ENCODE measurements around the gene COL4A2.

The COL4A2 gene

DNA sequence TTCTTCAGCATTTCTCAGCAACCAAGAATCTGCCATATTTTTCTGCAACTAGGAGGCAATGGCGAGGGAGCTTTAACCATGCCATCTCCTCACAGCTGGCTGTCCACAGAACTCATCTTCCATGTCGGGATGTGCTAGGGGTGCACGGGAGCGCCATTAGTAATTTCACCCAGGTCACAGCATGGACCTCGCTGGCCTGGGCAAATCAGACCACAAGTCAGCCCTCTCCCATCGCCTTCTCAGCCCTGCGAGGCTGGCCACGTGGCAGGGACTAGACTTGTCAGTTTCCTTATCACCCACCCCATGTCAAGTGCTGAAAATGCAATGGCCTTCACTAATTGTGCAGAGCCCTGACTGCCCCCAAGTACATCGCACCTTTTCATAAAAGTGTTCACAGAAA lies 15.8 kb upstream of the COL4A2 start:
- no peak for DNase-seq (ENCODE audit: extremely low spot score)
- ChIA-PET CTCF (no interaction called here), POLR2A (no interaction called here)
- TF ChIP-seq SUZ12 (IDR thresholded peaks at IDR 0.05) = no peak
- TF ChIP-seq NFRKB (IDR thresholded peaks at IDR 0.05) = no peak
- no peak for TF ChIP-seq CTBP1 (IDR thresholded peaks at IDR 0.05; ENCODE audit: borderline replicate concordance)
- no peak for TF ChIP-seq SP1 (IDR thresholded peaks at IDR 0.05)
- TF ChIP-seq HDGF (IDR thresholded peaks at IDR 0.05; ENCODE audit: borderline replicate concordance) = no peak
- no peak for TF ChIP-seq ELF4 (IDR thresholded peaks at IDR 0.05)
- no peak for TF ChIP-seq ZNF384 (IDR thresholded peaks at IDR 0.05)
- no peak for TF ChIP-seq L3MBTL2 (conservative IDR thresholded peaks at IDR 0.05)
- no peak for TF ChIP-seq TARDBP (IDR thresholded peaks at IDR 0.05)
- no peak for TF ChIP-seq LEF1 (IDR thresholded peaks at IDR 0.05; ENCODE audit: borderline replicate concordance)

DNA sequence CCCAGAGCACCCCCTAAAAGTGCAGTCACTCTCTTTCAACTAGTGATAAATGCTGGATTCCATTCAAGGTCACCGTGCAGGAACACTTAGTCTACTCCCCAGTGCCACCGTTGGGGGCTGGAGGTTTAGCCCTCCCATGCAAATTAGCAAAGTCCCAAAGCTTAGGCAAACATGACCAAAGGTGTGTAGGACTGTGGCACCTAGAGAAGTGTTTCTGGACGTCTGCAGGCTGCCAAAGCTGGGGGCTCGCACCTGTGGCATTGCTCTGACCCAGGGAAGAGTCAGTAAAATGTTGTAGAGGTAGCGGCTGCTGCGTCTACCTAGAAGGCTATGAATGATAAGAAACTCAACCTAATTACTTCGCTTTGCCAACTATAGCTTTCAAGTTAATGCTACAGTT lies 14.0 kb upstream of the COL4A2 start:
- no peak for DNase-seq (ENCODE audit: extremely low spot score)
- TF ChIP-seq ELF4 (IDR thresholded peaks at IDR 0.05) (no peak), FOXK2 (IDR thresholded peaks at IDR 0.05) (no peak), ZNF384 (IDR thresholded peaks at IDR 0.05) (no peak), L3MBTL2 (conservative IDR thresholded peaks at IDR 0.05) (no peak), BHLHE40 (IDR thresholded peaks at IDR 0.05; ENCODE audit: borderline replicate concordance) (no peak), CTBP1 (IDR thresholded peaks at IDR 0.05; ENCODE audit: borderline replicate concordance) (no peak), NFRKB (IDR thresholded peaks at IDR 0.05) (no peak), TARDBP (IDR thresholded peaks at IDR 0.05) (no peak), SUZ12 (IDR thresholded peaks at IDR 0.05) (no peak), SP1 (IDR thresholded peaks at IDR 0.05) (no peak), FOXA1 (IDR thresholded peaks at IDR 0.05) (no peak), FOXM1 (IDR thresholded peaks at IDR 0.05; ENCODE audit: borderline replicate concordance) (no peak)
- TF ChIP-seq, protein P1, sequence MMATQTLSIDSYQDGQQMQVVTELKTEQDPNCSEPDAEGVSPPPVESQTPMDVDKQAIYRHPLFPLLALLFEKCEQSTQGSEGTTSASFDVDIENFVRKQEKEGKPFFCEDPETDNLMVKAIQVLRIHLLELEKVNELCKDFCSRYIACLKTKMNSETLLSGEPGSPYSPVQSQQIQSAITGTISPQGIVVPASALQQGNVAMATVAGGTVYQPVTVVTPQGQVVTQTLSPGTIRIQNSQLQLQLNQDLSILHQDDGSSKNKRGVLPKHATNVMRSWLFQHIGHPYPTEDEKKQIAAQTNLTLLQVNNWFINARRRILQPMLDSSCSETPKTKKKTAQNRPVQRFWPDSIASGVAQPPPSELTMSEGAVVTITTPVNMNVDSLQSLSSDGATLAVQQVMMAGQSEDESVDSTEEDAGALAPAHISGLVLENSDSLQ (IDR thresholded peaks at IDR 0.05) = no peak
- POLR2A ChIA-PET = no interaction called here
- CTCF ChIA-PET = no interaction called here

DNA sequence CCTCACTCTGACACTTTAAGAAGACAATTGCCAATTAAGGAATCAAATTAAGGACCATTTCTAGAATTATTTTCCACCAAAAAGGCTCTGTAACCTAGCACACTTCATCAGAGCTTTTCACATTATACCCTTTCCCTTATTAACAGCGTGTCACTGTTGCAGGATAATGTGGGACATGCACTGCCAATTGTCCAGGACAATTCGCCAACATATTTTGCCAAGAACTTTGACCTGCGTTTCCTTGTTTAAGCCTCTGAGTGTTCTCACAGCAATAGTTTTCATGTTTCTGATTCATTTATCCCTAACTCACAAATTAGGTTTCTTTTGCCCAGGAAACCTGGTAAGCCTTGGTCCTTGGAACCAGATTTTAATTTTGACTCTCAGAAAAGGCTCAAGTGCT lies 13.4 kb upstream of the COL4A2 start:
- CTCF ChIA-PET = no interaction called here

DNA sequence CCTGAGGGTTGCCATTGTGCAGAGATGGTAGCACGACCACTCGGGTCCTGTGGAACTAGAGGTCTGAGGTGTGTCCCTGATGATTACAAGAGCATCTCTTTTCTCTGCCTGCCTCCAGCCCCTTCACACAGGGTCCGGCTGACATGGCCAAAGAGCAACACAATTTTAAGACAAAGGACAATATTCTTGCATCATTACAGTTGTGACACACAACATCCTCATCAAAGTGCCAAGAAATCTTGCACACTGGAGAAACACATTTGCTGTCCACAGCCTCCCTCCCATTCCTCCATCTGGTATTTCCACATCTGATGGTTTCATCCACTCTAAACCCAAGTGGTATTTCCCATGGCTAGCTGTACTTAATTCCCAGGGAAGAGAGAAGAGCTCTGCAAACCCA lies 12.9 kb upstream of the COL4A2 start:
- CTCF ChIA-PET = no interaction called here
- DNase-seq (ENCODE audit: extremely low spot score) = no peak
- POLR2A ChIA-PET = no interaction called here
- no peak for TF ChIP-seq ARNT (IDR thresholded peaks at IDR 0.05)
- TF ChIP-seq HDGF (IDR thresholded peaks at IDR 0.05; ENCODE audit: borderline replicate concordance) = no peak
- no peak for TF ChIP-seq ELF4 (IDR thresholded peaks at IDR 0.05)
- no peak for TF ChIP-seq TARDBP (IDR thresholded peaks at IDR 0.05)
- no peak for TF ChIP-seq CTBP1 (IDR thresholded peaks at IDR 0.05; ENCODE audit: borderline replicate concordance)
- no peak for TF ChIP-seq SP1 (IDR thresholded peaks at IDR 0.05)
- no peak for TF ChIP-seq FOXK2 (IDR thresholded peaks at IDR 0.05)
- no peak for TF ChIP-seq LEF1 (IDR thresholded peaks at IDR 0.05; ENCODE audit: borderline replicate concordance)
- no peak for TF ChIP-seq L3MBTL2 (conservative IDR thresholded peaks at IDR 0.05)
- no peak for TF ChIP-seq SUZ12 (IDR thresholded peaks at IDR 0.05)
- no peak for TF ChIP-seq NFRKB (IDR thresholded peaks at IDR 0.05)
- TF ChIP-seq, protein P1 (IDR thresholded peaks at IDR 0.05) = no peak
- TF ChIP-seq FOXM1 (IDR thresholded peaks at IDR 0.05; ENCODE audit: borderline replicate concordance) = no peak
- TF ChIP-seq FOXA1 (IDR thresholded peaks at IDR 0.05) = no peak
- TF ChIP-seq BHLHE40 (IDR thresholded peaks at IDR 0.05; ENCODE audit: borderline replicate concordance) = no peak
- no peak for TF ChIP-seq ZNF384 (IDR thresholded peaks at IDR 0.05)

More for the DNA sequence above, 13.4 kb upstream of the COL4A2 start:
- POLR2A ChIA-PET = no interaction called here
- no peak for DNase-seq (ENCODE audit: extremely low spot score)
- TF ChIP-seq FOXM1 (IDR thresholded peaks at IDR 0.05; ENCODE audit: borderline replicate concordance) = no peak
- no peak for TF ChIP-seq LEF1 (IDR thresholded peaks at IDR 0.05; ENCODE audit: borderline replicate concordance)
- no peak for TF ChIP-seq SUZ12 (IDR thresholded peaks at IDR 0.05)
- no peak for TF ChIP-seq L3MBTL2 (conservative IDR thresholded peaks at IDR 0.05)
- no peak for TF ChIP-seq ELF4 (IDR thresholded peaks at IDR 0.05)
- TF ChIP-seq ARNT (IDR thresholded peaks at IDR 0.05) = no peak
- TF ChIP-seq ZNF384 (IDR thresholded peaks at IDR 0.05) = no peak
- no peak for TF ChIP-seq CTBP1 (IDR thresholded peaks at IDR 0.05; ENCODE audit: borderline replicate concordance)
- TF ChIP-seq HDGF (IDR thresholded peaks at IDR 0.05; ENCODE audit: borderline replicate concordance) = no peak
- TF ChIP-seq FOXA1 (IDR thresholded peaks at IDR 0.05) = no peak
- TF ChIP-seq TARDBP (IDR thresholded peaks at IDR 0.05) = no peak
- no peak for TF ChIP-seq SP1 (IDR thresholded peaks at IDR 0.05)
- no peak for TF ChIP-seq FOXK2 (IDR thresholded peaks at IDR 0.05)
- TF ChIP-seq BHLHE40 (IDR thresholded peaks at IDR 0.05; ENCODE audit: borderline replicate concordance) = no peak
- no peak for TF ChIP-seq NFRKB (IDR thresholded peaks at IDR 0.05)
- TF ChIP-seq, protein P1 (IDR thresholded peaks at IDR 0.05) = no peak

DNA sequence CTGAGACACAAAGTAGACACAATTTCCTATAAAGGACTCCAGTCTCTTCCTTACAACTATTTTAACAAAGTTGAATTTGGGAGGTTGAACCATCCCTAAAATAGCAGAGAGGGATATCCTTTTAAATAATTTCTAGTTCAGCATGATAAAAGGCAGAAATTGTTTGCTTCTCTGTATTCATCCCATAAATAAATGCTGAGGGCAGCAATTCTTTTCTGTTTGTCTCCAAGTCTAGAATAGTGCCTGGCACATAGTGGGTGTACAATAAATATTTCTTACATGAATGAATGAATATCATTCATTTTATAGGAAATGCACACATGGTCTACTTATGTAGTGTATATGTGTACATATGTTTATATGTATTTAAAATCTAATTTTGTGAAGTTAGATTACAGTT lies 12.5 kb upstream of the COL4A2 start:
- DNase-seq (ENCODE audit: extremely low spot score) = no peak
- TF ChIP-seq BHLHE40 (IDR thresholded peaks at IDR 0.05; ENCODE audit: borderline replicate concordance) = no peak
- ChIA-PET POLR2A (no interaction called here), CTCF (no interaction called here)

DNA sequence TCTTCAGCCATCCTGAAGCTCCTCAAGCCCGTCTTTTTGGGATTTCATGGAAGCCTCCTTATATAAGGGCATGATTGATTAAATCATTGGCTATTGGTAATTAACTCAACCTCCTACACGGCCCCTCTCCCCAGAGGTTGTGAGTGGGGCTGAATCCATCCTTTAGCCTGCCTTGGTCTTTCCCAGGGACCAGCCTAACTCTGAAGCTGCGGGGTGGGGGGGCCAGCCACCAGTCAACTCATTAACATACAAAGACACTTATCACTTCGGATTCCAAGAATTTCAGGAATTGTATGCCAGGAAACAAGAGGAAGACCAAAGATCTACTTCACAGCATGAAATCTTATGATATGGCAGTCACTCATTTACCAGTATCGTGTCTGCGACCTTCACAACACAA lies 10.1 kb upstream of the COL4A2 start:
- ChIA-PET POLR2A (no interaction called here), CTCF (no interaction called here)
- DNase-seq (ENCODE audit: extremely low spot score) = no peak
- TF ChIP-seq ZNF384 (IDR thresholded peaks at IDR 0.05) (no peak), FOXA1 (IDR thresholded peaks at IDR 0.05) (no peak), TARDBP (IDR thresholded peaks at IDR 0.05) (no peak), SP1 (IDR thresholded peaks at IDR 0.05) (no peak), FOXM1 (IDR thresholded peaks at IDR 0.05; ENCODE audit: borderline replicate concordance) (no peak), ELF4 (IDR thresholded peaks at IDR 0.05) (no peak), SUZ12 (IDR thresholded peaks at IDR 0.05) (no peak), ARNT (IDR thresholded peaks at IDR 0.05) (no peak), LEF1 (IDR thresholded peaks at IDR 0.05; ENCODE audit: borderline replicate concordance) (no peak), L3MBTL2 (conservative IDR thresholded peaks at IDR 0.05) (no peak), BHLHE40 (IDR thresholded peaks at IDR 0.05; ENCODE audit: borderline replicate concordance) (no peak), NFRKB (IDR thresholded peaks at IDR 0.05) (no peak), HDGF (IDR thresholded peaks at IDR 0.05; ENCODE audit: borderline replicate concordance) (no peak), CTBP1 (IDR thresholded peaks at IDR 0.05; ENCODE audit: borderline replicate concordance) (no peak), FOXK2 (IDR thresholded peaks at IDR 0.05) (no peak)
- TF ChIP-seq, protein P1 (IDR thresholded peaks at IDR 0.05) = no peak
